SK-N-SH treated with all-trans-retinoic acid at 6 μM for 48 hours (cell line): Measurements from ENCODE around the gene FBN3.

ENCODE experiments used
- ARNTL ChIP-seq: fragments of 450-650 bp; formaldehyde crosslinking; IDR thresholded peaks from 2 replicates; pipeline ENCODE4 v1.5.0; 2020; ENCODE audit warnings: low read depth, mild to moderate bottlenecking, moderate library complexity, borderline replicate concordance
- GLIS3 ChIP-seq: fragments of 250-450 bp; sonication (Bioruptor Pico); IDR thresholded peaks from 2 replicates; pipeline ENCODE4 v1.5.0; 2020; ENCODE audit warnings: mild to moderate bottlenecking, moderate library complexity
- RARB ChIP-seq: fragments of 250-450 bp; sonication (Bioruptor Pico); IDR thresholded peaks from 2 replicates; pipeline ENCODE4 v1.8.0; 2021; ENCODE audit warnings: mild to moderate bottlenecking, moderate library complexity
- SNAI2 ChIP-seq: fragments of 250-450 bp; sonication (Bioruptor Pico); IDR thresholded peaks from 2 replicates; pipeline ENCODE4 v1.5.0; 2020; ENCODE audit warnings: mild to moderate bottlenecking, moderate library complexity
- TOX ChIP-seq: fragments of 250-450 bp; sonication (Bioruptor Pico); IDR thresholded peaks from 2 replicates; pipeline ENCODE4 v1.8.0; 2021; ENCODE audit warnings: mild to moderate bottlenecking, moderate library complexity, borderline replicate concordance
- ZNF565 ChIP-seq: fragments of 450-650 bp; formaldehyde crosslinking; conservative IDR thresholded peaks from 2 replicates; pipeline ENCODE4 v1.5.0; 2020; ENCODE audit warnings: low read depth, mild to moderate bottlenecking, moderate library complexity
- ZNF8 ChIP-seq: fragments of 450-650 bp; formaldehyde crosslinking; IDR thresholded peaks from 2 replicates; pipeline ENCODE4 v1.5.0; 2020; ENCODE audit warnings: mild to moderate bottlenecking, moderate library complexity

DNA sequence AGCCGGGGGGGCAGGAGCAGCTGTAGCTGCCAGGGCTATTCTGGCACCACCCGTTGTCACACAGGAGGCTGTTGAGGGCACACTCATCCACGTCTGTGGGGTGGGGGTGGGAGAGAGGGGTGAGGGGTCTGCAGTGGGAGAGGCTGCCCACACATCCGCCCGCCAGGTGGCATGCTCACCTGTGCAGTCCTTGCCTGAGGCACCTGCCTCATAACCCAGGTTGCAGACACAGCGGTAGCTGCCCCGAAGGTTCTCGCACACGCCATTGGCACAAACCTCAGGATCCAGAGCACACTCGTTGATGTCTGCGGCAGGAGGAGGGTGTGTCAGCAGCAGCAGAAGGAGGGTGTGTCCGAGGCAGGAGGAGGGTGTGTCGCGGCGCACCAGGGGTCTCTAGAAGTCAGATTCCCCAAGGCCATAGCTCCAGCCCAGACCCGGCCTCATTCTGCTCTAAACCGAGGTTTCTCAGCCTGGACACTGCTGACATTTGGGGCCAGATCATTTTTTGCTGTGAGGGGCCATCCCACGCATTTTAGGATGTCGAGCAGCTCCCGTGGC, 20.3 kb downstream of the FBN3 start:
- TF ChIP-seq TOX (CRISPR knock-in tag) (no peak), ZNF8 (no peak), ZNF565 (CRISPR knock-in tag) (no peak), SNAI2 (no peak), RARB (no peak), GLIS3 (CRISPR knock-in tag) (no peak), ARNTL (CRISPR knock-in tag) (no peak)
